HG02870 (cell line): ENCODE measurements around the gene ZNRF2.
"Not testable (repeated sequence)": the region's sequence is repeated elsewhere in the genome, so short reads cannot be mapped to it uniquely, and the experiment has no call there.

ENCODE experiments used
- ATAC-seq: cut with Tn5 transposase; IDR thresholded peaks from one replicate; pipeline ENCODE4 v1.9.1; 2021; ENCODE audit warnings: mild to moderate bottlenecking, moderate library complexity; ENCODE audit not compliant: unreplicated experiment

Gene ZNRF2

GRCh38 chr7:30286749-30287148 is 2.4 kb downstream of the ZNRF2 start:
- no peak for ATAC-seq

GRCh38 chr7:30287625-30288024 is 3.2 kb downstream of the ZNRF2 start:
- not testable (repeated sequence) for ATAC-seq

GRCh38 chr7:30289634-30290033 is 5.2 kb downstream of the ZNRF2 start:
- not testable (repeated sequence) for ATAC-seq

DNA sequence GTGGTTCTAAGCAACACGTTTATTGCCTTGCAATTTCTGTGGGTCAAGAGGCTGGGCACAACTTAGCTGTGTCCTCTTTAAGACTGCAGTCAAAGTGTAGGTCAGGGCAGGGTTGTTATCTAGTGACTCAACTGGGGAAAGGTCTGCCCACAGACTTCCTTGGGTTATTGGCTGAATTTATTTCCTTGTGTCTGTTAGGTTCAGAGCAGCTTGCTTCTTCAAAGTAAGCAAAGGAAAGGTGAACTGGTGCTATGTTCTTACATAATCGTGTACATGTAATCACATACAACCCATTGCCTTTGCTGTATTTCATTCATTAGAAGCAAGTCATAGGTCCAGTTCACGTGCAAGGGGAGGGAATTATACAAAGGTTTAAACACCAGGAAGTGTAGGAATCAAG is 5.9 kb downstream of the ZNRF2 start:
- ATAC-seq, result not testable (repeated sequence)

DNA sequence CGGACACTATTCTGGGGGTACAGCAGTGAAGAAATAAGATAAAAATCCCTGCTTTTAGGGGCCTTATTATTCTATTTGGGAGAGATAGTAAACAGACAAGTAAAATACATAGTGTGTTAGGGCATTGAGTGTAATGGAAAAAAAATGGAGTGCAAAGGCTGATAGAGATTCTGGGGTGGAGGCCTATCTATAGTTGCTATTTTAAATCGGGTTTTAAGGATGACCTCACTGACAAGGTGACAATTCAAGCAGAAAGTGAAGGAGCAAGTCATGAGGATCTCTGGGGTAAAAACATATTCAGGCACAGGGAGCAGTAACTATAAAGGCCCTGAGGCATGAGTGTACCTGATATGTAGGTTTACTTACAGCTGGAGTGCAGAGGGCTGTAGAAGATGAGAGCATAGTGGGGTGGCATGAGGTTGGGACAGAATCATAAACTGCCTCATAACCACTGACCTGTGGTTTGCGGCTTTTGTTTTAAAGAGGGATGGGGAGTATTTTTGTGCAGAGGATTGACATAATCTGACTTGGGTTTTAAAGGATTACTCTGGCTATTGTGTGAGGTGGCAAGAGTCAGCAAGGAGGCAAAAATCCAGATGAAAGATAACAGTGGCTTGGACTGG is 8.1 kb downstream of the ZNRF2 start:
- ATAC-seq, result not testable (repeated sequence)

DNA sequence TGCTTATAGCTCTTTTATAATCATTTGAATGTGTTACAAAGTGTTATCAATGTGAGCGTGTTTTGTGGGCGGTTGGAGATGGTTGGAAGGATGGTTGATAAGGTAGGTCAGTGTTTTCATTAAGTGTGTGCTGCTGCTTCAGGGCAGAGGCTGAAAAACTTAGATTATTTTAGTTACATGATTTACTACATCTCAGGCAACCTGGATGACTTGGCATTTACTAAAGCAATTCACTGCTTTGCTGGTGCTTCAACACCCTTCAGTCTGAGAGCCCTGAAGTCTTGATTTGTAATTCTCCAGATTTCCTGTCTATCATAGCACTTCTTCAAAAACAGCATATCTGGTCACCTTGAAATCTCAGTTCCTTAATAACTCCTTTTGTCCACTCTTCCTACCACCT is 11.9 kb downstream of the ZNRF2 start:
- not testable (repeated sequence) for ATAC-seq

DNA sequence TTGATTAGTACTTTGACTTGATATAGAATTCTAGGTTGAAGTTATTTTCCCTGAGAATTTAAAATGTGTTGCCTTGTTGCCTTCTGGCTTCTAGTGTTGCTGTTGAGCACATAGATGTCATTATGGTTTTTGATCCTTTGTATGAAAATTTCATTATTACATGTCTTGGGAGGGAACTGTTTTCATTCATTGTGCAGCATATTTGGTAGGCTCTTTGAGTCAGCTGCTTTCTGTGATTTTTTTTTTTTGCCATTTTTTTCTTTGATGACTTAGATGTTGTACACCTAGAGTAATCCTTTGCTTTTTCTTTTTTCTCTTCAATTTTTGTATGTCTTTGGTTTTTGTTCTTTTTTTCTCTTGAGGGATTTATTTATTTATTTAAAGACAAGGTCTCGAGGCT is 13.1 kb downstream of the ZNRF2 start:
- not testable (repeated sequence) for ATAC-seq

GRCh38 chr7:30298409-30298808 is 14.0 kb downstream of the ZNRF2 start:
- not testable (repeated sequence) for ATAC-seq

DNA sequence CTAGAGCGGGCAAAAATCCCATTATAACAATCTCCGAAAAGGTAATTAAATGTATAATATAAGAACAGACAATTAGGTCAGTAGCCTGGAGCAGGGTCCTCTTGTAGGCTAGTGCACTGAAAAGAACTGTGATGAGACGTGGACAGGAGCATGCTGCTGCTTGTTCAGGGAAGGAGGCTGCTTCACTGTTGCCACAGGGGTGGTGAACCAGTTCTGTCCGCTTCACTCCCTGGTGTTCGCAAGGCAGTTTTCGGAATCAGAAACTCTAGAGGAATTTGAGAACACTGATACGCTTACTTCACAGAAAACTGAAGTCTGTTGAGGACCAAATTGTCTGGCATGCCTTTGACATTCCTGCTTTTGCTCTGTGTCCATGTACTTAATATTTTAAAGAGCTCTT is 17.4 kb downstream of the ZNRF2 start:
- no peak for ATAC-seq

DNA sequence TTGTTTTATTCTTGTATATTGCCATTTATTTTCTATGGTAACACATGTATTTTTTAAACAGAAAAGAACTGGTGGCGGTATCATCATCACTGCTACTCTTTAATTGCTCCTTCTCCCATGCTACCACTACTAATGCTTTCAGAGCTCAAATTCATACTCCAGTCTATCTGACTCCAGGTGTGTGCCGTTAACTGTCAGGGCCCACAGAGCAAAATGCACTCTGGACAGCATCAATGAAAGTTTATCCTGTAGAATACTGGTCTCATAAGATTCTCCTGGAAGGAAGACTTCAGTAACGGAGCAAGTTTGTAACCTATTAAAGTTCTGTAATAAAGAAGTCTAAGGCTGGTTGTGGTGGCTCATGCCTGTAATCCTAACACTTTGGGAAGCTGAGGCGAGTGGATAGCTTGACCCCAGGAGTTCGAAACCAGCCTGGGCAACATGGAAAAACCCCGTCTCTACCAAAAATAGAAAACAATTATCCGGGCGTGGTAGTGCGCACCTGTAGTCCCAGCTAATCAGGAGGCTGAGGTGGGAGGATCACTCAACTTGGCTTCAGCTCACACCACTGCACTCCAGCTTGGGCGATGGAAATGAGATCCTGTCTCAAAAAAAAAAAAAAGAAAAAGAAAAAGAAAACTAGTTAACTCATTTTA is 18.4 kb downstream of the ZNRF2 start:
- ATAC-seq, result no peak

DNA sequence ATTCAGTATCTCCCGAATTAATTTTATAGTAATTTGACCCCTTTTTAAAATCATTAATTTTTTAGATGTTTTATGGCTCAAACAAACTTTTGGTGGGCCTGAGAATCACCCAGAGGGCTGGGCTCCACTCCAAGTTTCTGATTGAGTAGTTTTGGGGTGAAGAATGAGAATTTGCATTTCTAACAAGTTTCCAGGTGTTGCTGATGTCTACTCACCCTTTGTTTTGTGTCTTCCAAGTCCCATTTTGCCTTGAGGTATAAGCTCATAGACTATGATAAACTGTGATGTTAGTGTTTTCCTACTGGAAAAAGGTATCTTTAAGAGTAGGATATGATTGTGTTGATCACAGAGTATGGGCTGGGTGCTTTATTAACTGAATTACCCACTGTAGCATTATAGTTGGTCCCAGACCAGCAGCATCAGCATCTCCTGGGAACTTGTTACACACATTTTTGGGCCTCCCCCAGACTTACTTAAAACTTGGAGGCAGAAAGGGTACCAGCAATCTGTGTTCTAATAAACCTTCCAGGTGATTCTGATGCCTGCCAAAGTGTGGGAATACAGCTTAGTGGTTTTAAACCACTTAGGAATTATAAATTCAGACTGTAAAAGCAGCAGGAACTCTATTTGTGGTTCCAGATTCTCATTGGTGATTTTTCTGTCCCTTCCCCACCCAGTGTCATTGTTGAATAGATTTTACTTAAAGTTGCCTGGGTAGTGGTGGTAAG is 19.1 kb downstream of the ZNRF2 start:
- no peak for ATAC-seq

GRCh38 chr7:30304177-30304884 is 19.9 kb downstream of the ZNRF2 start:
- no peak for ATAC-seq

DNA sequence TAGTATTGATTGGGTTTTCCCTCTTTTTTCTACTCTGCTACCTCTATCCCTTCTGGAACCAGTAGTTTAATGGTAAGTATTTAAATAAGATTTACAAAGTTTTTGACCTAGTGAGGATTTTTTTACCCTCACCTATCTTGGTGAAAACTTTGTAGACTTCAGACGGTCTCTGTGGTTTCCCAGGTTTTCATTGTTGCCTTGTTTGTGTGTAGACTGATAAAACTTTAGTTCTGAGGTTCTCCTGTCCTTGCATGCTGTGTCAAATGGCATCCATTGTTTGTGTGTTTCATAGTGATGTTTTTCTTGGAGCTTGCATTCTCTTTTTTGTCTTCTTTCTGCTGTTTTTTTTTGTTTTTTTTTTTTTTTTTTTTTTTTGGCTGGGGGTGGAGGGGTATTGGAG is 22.6 kb downstream of the ZNRF2 start:
- no peak for ATAC-seq

DNA sequence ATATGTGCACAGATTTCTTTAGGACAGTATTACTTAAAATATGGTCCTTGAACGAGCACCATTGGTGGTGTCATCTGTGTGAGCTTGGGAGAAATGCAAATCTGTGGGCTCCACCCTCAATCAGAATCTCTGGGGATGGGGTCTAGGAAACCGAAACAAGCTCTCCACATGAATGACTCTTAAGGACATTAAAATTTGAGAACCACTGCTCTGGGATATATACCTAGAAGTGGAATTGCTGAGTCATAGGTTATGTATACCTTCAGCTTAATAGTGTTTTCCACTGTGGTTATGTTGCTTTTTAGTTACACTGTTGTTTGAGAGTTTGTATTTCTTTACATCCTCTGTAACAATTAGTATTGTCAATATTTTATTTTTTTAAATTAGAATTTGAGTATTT is 24.0 kb downstream of the ZNRF2 start:
- ATAC-seq, result no peak

GRCh38 chr7:30309302-30309701 is 24.9 kb downstream of the ZNRF2 start:
- no peak for ATAC-seq

DNA sequence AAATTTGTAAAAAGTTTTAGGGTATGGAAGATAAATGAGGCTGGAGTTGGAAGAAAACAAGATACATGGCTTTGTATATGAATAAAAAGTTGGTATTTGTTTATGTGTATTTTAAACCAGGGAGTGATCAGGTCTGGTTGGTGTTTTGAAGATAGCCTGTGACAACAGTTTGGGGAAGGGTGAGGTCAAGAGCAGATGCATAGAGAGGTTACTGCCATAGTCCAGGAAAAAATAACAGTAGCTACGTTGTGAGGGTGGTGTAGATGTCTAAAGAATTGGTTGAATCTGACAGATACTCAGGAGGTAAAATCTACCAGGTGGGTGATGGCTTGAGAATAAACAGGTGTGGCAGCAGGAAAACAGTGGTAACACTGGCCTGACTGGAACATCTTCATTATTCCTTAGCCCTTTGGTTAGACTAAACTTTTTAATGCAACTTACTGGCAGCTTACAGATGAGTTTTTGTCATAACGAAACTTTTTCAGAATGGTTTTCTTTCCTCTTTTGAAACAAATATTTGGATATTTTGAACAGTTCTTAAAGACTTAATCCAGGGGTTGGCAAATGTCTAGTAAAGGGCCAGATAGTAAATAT is 25.5 kb downstream of the ZNRF2 start:
- no peak for ATAC-seq

GRCh38 chr7:30310674-30311362 is 26.4 kb downstream of the ZNRF2 start:
- ATAC-seq, result no peak

DNA sequence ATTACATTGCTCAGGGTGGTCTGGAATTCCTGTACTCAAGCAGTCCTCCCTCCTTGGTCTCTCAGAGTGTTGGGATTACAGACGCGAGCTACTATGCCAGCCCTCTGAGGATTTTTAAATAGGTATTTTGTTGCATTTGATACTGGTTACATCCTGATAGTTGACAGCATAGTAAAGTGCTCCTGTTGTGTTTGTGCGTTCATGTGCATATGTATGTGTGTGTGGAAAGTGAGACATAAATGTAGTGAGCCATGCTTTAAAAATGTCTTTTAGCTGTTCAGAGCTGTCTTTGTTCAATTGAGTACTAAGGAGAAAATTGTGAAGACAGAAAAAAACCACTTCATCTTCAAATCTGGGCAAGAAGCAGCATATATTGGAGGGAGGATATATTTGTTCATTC is 27.8 kb downstream of the ZNRF2 start:
- ATAC-seq, result no peak

GRCh38 chr7:30313348-30313747 is 29.0 kb downstream of the ZNRF2 start:
- no peak for ATAC-seq

- ATAC-seq, result no peak
Observed at GRCh38 chr7:30313793-30314192, 29.4 kb downstream of the ZNRF2 start.

GRCh38 chr7:30315589-30315988 is 31.2 kb downstream of the ZNRF2 start:
- no peak for ATAC-seq
